Neuron (in vitro differentiated cells): ENCODE measurements around the gene ITPR3.

Source experiments
- H2AFZ ChIP-seq: one replicate; pipeline ENCODE4 v1.6.1; 2013; ENCODE audit warnings: low read depth, mild to moderate bottlenecking, inconsistent platforms, low read length, moderate library complexity
- H3K27me3 ChIP-seq: one replicate; pipeline ENCODE4 v1.6.1; 2013; ENCODE audit warnings: low read length; ENCODE audit not compliant: insufficient read depth
- H3K36me3 ChIP-seq: one replicate; pipeline ENCODE4 v1.6.1; 2013; ENCODE audit warnings: low read length; ENCODE audit not compliant: insufficient read depth
- H3K4me1 ChIP-seq: one replicate; pipeline ENCODE4 v1.6.1; 2013; ENCODE audit warnings: low read length; ENCODE audit not compliant: insufficient read depth
- H3K4me3 ChIP-seq: 2 replicates; pipeline ENCODE4 v1.5.1; 2013; ENCODE audit warnings: mild to moderate bottlenecking, low read length, moderate library complexity
- H3K9me3 ChIP-seq: one replicate; pipeline ENCODE4 v1.6.1; 2013; ENCODE audit warnings: low read length

ITPR3 gene

GRCh38 chr6:33727126-33727525, 106.0 kb downstream of the ITPR3 start:
- Histone ChIP-seq H3K36me3 (no peaks in the 10 kb centered on the region), H2AFZ (no peak overlapping the region), H3K4me1 (no peaks in the 10 kb centered on the region), H3K9me3 (no peaks in the 10 kb centered on the region), H3K4me3 (no peak overlapping the region), H3K27me3 (peaks cover 17% of the 10 kb centered on the region)

GRCh38 chr6:33727932-33728331, 106.8 kb downstream of the ITPR3 start:
- Histone ChIP-seq H3K27me3 (peaks cover 9% of the 10 kb centered on the region), H3K9me3 (no peaks in the 10 kb centered on the region), H3K4me3 (no peak overlapping the region), H2AFZ (no peak overlapping the region), H3K4me1 (no peaks in the 10 kb centered on the region), H3K36me3 (no peaks in the 10 kb centered on the region)

GRCh38 chr6:33728438-33728837, 107.3 kb downstream of the ITPR3 start:
- H3K4me1 ChIP-seq: no peaks in the 10 kb centered on the region
- H2AFZ ChIP-seq: no peak overlapping the region
- no peaks in the 10 kb centered on the region for H3K36me3 ChIP-seq
- no peak overlapping the region for H3K4me3 ChIP-seq
- no peaks in the 10 kb centered on the region for H3K9me3 ChIP-seq
- peaks cover 9% of the 10 kb centered on the region for H3K27me3 ChIP-seq

- Histone ChIP-seq H3K4me3 (no peak overlapping the region), H3K27me3 (peaks cover 3% of the 10 kb centered on the region), H3K36me3 (no peaks in the 10 kb centered on the region), H3K4me1 (no peaks in the 10 kb centered on the region), H3K9me3 (no peaks in the 10 kb centered on the region), H2AFZ (no peak overlapping the region)
Measured at GRCh38 chr6:33729059-33729458, 107.9 kb downstream of the ITPR3 start.

GRCh38 chr6:33730611-33731010, 109.5 kb downstream of the ITPR3 start:
- no peaks in the 10 kb centered on the region for H3K36me3 ChIP-seq
- H2AFZ ChIP-seq: no peak overlapping the region
- no peak overlapping the region for H3K4me3 ChIP-seq
- peaks cover 3% of the 10 kb centered on the region for H3K27me3 ChIP-seq
- H3K9me3 ChIP-seq: no peaks in the 10 kb centered on the region
- no peaks in the 10 kb centered on the region for H3K4me1 ChIP-seq

DNA sequence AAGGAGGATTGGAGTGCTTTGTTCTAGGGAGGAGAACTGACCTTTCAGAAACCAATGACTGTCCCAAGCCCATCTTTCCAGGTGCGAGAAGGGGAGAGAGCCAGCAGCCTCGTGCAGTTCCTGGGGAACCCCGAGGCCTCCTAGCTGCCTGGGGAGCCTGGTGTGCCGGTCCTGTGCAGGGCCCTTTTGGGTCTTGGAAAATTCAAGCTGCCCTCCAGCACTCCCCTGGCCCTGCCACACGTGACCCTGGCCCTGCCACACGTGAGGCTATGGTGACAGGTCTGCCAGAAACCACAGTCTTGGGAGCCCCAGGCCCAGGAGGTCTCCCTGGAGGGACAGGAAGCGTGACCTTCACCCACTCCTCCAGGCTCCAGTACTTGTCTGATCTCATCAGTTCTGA, 109.9 kb downstream of the ITPR3 start:
- Histone ChIP-seq H3K4me1 (no peaks in the 10 kb centered on the region), H3K4me3 (no peak overlapping the region)

DNA sequence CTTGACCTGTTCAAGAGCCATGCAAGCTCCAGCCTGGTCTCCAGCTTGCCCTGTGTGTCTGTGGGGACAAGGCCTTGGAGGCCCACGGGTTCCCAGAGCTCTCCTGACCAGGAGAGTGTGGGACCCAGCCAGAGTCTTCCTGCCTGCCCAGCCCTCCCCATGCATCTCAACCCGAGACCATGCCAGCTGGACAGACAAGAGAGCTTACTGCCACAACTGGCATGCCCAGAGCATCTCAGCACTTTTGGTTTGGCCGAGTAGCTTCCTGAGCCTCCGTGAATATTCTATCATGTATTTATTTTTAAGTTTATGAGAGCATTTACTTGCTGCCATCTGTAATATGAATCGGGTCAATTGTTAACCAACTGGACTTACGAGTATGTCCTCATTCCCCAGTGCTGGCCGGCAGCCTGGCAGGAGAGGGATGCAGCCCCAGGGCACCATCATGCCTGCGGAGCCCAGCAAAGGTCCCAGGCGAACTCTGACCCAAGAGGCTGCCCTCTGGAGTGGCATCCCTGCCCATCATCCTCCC, 110.7 kb downstream of the ITPR3 start:
- no peaks in the 10 kb centered on the region for H3K36me3 ChIP-seq
- no peak overlapping the region for H2AFZ ChIP-seq
- H3K4me3 ChIP-seq: no peak overlapping the region
- H3K4me1 ChIP-seq: no peaks in the 10 kb centered on the region
- peaks cover 3% of the 10 kb centered on the region for H3K27me3 ChIP-seq
- no peaks in the 10 kb centered on the region for H3K9me3 ChIP-seq

More for the DNA sequence above, 109.9 kb downstream of the ITPR3 start:
- H3K36me3 ChIP-seq: no peaks in the 10 kb centered on the region
- no peak overlapping the region for H2AFZ ChIP-seq
- H3K9me3 ChIP-seq: no peaks in the 10 kb centered on the region
- H3K27me3 ChIP-seq: peaks cover 3% of the 10 kb centered on the region

DNA sequence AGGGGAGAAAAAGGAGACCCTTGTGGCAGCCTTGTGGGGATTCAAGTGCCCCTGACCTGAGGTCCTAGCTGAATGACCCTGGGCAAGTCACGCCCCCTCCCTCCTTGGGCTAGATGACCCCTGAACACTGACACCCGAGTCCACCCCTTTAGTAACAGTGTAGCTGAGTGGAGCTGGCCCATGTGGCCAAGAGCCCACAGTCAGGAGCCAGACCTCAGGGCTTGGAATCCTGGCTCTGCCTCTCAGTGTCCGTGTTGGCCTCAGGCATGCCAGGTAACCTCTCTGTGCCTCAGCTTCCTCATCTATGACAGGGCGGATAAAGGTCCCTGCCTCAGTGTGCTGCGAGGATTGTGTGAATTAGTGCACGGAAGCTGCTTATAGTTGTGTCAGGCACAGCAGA, 111.3 kb downstream of the ITPR3 start:
- no peaks in the 10 kb centered on the region for H3K4me1 ChIP-seq
- no peak overlapping the region for H3K4me3 ChIP-seq
- no peaks in the 10 kb centered on the region for H3K36me3 ChIP-seq
- H3K27me3 ChIP-seq: peaks cover 3% of the 10 kb centered on the region
- H2AFZ ChIP-seq: no peak overlapping the region
- no peaks in the 10 kb centered on the region for H3K9me3 ChIP-seq

DNA sequence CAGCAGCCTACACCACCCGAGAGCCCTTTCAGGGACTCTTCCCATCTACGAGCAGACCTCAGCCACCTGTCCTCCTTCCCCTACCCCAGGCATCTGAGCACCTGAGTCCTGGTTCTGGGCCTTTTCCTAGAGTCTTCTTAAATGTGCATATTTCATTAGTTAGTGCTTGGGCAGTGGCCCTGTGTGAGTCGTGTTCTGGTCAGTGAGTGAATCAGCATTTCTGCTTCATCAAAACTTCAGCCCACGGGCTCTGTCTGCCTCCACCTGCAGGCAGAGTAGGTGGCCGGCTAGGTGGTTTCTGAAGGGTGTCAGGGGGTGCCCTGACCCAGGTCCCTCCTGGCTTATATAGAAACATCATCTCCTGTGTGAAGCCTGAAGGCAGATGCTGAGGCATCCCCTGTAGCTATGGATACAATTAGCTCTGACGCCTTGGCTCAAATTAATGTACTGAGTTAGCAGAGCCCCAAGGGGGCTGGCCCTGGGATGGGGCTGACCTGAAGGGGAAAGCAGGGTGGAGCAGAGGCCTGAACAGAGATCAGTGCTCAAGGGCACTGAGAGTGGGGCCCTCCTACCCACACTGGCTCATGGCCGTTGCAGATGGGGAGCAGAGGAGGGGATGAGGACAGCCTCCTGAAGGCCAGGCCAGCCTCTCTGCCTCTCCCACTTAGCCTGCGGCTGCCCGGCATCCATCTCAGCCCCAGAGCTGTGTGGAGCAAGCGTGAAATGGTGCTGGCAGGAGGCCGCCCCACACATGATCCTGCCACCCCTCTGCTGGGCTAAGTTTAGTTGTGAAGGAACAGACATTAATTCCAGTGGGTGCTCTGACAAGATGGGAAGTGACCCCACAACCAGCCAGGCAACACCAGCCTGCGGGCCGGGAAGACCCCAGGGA, 111.9 kb downstream of the ITPR3 start:
- Histone ChIP-seq H3K4me1 (no peaks in the 10 kb centered on the region), H3K9me3 (no peaks in the 10 kb centered on the region), H2AFZ (no peak overlapping the region), H3K4me3 (no peak overlapping the region), H3K36me3 (no peaks in the 10 kb centered on the region), H3K27me3 (peaks cover 4% of the 10 kb centered on the region)

DNA sequence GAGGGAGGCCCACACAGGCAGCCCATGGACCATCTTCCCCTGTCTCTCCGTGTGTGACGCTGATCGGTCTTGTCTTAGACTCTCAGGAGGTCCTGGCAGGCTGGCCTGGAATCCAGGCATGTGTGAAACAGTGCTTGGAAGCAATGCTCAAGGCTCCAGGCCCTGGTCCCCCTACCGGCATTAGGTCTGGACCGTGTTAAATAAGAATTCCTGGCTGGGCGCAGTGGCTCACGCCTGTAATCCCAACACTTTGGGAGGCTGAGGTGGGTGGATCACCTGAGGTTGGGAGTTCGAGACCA, 112.5 kb downstream of the ITPR3 start:
- Histone ChIP-seq H3K36me3 (no peaks in the 10 kb centered on the region), H3K4me3 (no peak overlapping the region), H3K9me3 (no peaks in the 10 kb centered on the region), H3K27me3 (peaks cover 5% of the 10 kb centered on the region), H2AFZ (no peak overlapping the region), H3K4me1 (no peaks in the 10 kb centered on the region)

GRCh38 chr6:33735216-33735615, 114.1 kb downstream of the ITPR3 start:
- no peaks in the 10 kb centered on the region for H3K4me1 ChIP-seq
- H3K36me3 ChIP-seq: no peaks in the 10 kb centered on the region
- H2AFZ ChIP-seq: no peak overlapping the region
- H3K27me3 ChIP-seq: peaks cover 5% of the 10 kb centered on the region
- H3K4me3 ChIP-seq: no peak overlapping the region
- no peaks in the 10 kb centered on the region for H3K9me3 ChIP-seq

GRCh38 chr6:33737267-33738026, 116.3 kb downstream of the ITPR3 start:
- Histone ChIP-seq H3K27me3 (peaks cover 9% of the 10 kb centered on the region), H3K4me1 (no peaks in the 10 kb centered on the region), H3K36me3 (no peaks in the 10 kb centered on the region), H3K9me3 (no peaks in the 10 kb centered on the region), H3K4me3 (no peak overlapping the region), H2AFZ (no peak overlapping the region)

DNA sequence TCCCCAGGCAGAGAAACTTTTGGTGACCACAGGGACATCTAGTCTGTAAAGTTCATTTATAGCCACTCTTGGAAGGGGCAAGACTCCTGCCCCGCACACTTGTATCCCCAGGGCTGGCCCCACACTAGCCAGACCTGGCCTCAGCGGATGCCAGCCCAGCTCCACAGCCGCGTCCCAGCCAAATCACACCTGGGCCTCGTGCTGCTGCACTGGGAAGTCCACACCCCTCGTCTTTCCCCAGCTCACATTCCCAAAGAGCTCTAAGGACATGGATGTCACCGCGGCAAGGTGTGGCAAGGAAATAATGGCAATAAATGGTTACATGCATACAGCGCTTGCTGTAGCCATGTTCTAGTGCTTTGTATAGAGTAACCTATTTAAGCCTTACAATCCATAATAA, 117.0 kb downstream of the ITPR3 start:
- Histone ChIP-seq H2AFZ (no peak overlapping the region), H3K36me3 (no peaks in the 10 kb centered on the region), H3K9me3 (no peaks in the 10 kb centered on the region), H3K4me1 (no peaks in the 10 kb centered on the region), H3K27me3 (peaks cover 9% of the 10 kb centered on the region), H3K4me3 (no peak overlapping the region)
